GM21529 (cell line): ENCODE data around the gene TMEM35A.
"Not testable (repeated sequence)": the region's sequence is repeated elsewhere in the genome, so short reads cannot be mapped to it uniquely, and the experiment has no call there.

Experiments
- ATAC-seq: cut with Tn5 transposase; IDR thresholded peaks from one replicate; pipeline ENCODE4 v1.9.1; 2021; ENCODE audit not compliant: unreplicated experiment

TMEM35A gene, protein sequence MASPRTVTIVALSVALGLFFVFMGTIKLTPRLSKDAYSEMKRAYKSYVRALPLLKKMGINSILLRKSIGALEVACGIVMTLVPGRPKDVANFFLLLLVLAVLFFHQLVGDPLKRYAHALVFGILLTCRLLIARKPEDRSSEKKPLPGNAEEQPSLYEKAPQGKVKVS

DNA sequence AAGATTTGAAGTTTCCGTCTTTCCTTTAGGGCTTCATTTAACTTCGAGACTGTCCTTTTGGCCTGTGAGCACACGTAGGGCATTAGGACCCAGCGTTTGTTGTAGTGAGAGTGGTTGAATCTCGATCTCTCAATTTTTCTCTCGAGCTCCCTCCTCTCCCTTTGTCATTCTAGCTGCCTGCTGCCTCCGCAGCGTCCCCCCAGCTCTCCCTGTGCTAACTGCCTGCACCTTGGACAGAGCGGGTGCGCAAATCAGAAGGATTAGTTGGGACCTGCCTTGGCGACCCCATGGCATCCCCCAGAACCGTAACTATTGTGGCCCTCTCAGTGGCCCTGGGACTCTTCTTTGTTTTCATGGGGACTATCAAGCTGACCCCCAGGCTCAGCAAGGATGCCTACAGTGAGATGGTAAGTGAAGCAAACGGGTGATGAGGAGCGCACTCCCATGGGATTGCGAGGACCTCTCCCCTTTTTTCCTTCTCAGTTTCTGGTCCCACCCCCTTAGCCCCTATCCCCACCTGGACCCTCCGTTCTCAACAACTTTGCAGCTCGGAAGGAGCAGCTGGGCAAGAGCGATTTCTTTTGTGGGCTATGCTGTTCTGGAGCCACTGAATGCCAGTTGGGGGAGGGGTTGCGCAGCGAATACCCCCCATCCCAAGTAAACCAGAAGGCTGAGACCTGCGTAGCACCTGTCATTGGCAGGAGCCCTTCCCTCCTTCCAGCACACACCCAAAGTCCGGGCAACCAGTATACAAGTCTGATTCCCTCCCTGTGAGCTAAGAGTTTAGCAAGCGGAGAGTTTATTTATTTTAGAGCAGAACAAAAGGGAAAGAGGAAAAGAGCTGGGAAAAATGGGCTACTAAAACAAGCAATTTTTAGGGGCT lies at the start of gene TMEM35A:
TSS of gene TMEM35A (plus strand) at position 164 of the 883 bp plus-strand sequence. CDS start at position 288, 124 bp downstream.
- no peak for ATAC-seq

DNA sequence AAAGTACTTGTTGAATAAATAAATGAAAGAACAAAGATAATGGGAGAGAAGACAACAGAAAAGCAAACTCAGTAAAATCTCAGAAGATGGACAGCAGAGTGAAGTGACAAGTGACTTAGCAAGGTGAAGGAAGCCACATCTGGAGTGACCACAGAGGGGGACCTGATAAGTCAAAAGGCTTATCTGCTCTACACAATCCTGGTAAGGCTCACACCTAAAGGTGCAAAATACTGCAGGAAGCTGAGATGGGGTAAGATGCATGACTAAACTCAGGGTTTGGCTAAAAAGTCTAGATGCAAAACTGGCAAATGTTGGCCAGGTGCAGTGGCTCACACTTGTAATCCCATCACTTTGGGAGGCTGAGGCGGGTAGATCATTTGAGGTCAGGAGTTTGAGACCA lies 49.0 kb upstream of the TMEM35A start:
- no peak for ATAC-seq

DNA sequence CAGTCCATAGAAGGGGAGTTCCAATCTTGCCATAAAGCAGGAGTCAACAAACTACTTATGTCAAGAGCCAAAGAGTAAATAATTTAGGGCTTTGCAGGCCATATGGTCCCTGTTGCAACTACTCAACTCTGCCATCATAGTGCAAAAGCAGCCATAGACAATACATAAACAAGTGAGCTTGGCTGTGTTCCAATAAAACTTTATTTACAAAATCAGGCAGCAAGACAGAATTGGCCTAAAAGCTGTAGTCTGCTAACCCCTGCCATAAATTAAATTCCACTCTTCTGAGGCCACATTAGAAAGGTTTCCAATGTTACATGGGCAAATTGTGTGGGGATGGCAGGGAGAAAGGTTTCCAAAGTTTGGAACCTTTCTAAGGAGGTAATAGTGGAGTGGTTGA lies 41.4 kb upstream of the TMEM35A start:
- ATAC-seq, result no peak

DNA sequence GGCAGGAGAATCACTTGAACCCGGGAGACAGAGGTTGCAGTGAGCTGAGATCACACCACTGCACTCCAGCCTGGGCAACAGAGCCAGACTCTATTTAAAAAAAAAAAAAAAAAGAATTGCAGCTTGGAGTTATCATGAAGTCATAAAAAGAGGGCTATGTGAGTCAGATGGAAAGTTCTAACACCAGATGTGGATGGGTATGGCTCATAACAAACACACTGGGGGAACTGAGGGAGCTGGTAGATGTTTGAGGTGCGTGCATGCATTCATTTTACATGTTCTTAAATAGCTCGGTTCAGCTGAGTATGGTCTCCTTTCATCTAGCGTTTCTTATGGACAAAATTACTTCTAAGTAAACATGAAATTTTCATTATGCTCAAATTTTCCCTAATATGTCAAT lies 38.5 kb upstream of the TMEM35A start:
- no peak for ATAC-seq

DNA sequence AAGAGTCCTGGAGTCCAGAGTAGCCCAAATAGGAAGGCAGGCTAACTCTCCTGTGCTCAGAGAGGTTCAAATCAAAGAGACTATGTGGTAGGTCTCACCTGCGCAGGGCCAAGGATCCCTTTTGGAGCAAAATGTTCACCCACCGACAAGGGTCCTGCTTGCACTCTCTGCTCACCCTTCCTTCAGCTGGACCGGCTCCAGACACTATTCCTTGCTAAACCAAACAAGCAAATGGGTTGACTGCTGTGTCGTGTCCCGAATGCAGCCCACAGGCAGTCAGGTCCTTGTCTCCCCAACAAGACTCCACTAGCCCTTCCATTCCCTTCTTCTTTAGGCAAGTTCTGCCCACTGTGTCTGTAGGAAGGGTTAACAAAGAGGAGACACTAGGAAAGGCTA lies 27.5 kb upstream of the TMEM35A start:
- peak; percentile 6 for ATAC-seq

DNA sequence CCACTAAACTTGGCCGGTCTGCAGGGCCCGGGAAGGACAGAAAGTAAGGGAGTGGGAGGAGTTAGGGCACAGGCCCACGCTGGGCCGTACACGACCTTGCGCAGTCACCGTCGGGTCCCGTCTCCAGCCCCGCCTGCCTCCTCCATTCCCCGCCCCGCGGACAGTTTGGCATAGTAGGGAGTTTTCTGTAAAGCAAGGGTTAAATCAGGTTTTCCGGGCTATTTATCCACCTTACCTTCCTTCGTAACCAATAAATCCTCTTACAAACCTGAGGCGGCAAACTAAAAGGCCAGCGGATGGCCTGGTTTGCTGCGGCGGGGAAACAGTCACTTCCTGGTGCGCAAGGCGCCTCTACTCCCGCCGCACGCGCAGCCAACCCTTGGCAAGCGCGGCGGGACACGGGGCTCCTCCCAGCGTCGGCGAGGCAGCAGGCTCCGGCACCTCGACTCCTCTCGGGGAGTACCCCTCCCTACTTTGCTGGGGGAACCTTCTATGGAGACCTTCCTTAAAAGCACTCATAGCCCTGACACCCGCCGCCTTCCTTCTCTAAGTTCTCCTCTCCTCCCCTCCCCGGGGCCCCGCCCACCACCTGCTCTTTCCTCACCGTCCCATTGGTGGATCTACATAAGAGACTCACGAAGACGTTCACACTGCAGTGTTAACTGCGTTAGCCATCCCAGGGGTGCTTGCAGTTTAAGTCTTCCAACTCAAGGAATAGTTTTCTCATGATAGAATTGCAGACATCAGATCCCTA lies 27.0 kb upstream of the TMEM35A start, which contains the start of gene TRMT2B:
TSS of gene TRMT2B (minus strand) at position 563 of the 754 bp plus-strand sequence. CDS start 9,822 bp downstream, outside the sequence.
- ATAC-seq, result peak; percentile 92

DNA sequence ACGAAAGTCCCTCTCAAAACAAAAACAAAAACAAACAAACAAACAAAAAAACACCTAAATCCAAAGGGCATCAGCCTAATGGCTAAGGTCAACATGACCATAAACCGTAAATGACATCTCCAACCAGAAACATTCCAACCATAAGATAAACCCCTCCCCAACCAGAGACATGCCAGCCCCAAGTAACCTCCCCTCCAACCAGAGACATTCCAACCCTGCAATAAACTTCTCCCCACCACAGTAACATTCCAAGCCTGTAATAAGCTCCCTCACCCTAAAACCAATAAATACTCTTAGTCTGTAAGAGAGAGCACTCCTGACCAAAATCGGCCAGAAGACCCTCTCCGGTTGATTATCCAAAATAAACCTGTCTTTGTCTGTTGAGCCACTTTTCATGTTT lies 22.1 kb upstream of the TMEM35A start:
- not testable (repeated sequence) for ATAC-seq

DNA sequence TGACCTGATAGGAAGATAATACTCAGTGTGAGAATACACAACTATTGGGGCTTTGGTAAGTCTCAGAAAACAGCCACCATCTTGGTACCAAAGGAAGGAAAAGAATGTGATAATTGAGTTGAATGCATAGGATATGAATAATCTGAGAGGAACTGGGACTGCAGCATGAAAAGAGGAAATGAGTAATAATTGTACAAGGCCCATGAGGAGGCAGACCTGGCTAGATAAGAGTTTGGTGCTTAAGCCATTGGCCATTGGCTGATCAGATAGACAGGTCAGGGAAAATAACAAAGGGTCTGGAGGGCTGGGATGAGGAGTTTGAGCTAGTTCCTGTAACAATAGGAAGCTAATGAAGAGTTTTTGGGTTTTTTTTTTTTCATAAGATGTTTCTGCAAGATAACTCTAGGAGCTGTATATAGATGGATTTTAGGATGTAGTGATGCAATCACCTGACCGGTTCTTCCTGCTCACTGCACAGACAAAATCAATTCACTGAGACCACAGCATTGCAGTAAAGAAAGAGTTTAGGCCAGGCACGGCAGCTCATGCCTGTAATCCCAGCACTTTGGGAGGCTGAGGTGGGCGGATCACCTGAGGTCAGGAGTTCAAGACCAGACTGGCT lies 21.5 kb upstream of the TMEM35A start:
- ATAC-seq, result peak; percentile 92

DNA sequence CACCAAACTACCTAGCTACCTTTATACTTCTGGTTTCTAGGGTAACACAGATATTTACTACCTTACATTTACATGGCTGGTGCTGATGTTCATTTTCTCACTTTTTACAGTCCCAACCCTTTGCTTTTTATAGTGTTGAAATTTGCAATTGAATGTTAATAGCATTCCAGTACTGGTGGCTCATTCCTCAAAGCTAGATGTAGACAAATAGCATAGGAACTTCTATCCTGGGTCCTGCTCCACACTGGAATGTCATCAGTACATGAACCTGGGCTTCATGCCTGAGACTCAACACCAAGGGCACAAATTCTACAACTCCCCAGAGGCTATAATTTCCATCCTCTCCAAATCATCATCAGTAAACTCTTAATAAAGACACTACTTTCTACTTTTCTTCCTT lies 16.5 kb upstream of the TMEM35A start:
- ATAC-seq, result no peak

DNA sequence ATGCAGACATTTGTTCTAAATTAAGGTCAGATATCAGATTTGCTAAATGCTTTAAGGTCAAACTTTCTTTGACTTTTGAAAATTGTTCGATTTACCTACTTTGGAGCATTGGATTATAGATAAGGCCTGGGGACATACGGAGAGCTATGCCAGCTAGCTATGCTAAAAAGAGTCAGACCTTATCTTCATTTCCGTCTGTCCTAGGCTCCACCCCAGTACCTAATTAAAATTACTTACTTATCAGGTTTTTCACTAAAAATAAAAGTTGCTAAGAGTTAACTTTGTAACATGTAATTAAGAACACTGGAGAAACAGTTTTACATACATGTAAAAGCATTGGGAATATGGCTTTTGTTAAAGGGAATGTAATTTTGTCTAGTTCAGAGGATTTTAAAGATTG lies 7.1 kb upstream of the TMEM35A start:
- no peak for ATAC-seq

DNA sequence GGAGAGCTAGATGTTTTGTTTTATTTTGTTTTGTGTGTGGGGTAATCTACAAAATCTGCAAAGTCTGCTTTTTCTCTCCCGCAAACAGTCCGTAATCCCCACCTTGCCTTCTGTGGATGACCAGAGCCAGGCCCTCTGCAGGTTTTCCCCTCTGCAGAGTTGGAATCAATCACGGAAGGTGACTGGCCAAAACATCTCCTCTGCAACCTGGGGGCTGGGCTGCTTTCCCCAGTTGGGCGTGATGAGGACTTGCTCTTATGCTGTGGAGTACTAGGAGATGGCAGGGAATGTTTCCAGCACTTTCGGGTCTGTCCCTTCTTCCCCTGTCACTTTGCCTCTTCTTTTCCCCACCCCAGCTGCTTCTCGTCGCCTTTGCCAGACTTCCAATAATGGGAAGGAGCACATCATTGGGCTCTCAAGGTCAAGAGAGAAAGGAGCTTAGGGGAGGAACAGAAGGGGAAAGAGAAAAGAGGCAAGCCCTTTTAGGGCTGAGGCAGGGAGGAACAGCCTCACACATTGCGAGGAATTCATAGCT lies 1.1 kb downstream of the TMEM35A start:
- no peak for ATAC-seq

DNA sequence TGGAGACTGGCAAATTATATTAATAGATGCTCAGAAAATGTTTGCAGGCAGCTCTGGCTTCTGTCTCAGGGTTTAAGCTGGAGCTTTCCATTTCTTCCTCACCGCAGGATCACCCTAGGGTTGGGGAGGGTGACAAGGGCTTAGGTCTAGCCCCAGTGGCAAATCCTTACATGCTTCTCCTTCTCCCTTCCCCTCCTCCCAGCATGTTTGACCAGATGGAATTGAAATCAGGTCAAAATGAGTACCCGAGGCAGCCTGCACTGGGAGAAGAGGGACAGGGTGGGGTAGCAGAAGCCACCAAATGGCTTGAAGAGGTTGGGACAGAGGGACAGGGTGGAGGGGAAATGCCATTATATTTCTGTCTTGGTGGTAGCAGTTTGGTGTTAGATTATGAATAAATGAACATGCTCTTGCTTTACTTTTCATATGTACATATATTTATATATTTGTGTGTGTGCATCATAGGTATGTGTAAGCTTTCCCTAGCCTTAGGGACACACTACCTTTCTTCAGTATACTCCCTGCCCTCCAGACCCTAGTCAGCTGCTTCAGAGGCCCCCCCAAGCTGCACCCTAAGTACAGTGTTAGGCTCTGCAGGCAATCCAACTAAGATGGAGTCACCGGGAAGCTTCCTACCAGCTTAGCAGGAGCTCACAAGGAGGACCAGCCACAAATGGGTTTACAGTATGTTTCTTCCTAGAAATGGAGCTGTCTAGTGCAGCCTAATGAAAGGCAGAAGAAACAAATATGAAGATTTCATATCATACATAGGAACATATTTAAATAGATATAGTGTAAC lies 1.8 kb downstream of the TMEM35A start:
- ATAC-seq, result no peak

DNA sequence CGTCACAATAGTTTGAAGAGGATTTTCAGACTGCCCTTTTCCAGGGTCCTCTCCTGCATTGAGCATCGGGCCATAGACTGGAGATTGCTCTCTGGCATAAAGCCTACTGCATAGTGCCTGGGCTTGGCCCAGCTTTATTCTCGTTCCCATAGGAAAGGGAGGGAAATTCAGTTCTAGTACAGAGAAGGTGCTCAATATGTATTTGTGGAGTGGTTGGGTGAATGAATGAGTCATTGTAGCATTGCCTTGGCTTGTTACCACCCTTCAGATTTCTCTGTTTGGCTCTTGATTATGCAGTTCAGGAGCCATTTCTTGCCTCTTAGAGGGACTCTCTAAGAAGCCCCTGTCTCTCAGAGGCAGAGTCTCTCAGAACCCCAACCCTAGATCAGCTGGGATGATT lies 2.6 kb downstream of the TMEM35A start:
- ATAC-seq, result no peak

DNA sequence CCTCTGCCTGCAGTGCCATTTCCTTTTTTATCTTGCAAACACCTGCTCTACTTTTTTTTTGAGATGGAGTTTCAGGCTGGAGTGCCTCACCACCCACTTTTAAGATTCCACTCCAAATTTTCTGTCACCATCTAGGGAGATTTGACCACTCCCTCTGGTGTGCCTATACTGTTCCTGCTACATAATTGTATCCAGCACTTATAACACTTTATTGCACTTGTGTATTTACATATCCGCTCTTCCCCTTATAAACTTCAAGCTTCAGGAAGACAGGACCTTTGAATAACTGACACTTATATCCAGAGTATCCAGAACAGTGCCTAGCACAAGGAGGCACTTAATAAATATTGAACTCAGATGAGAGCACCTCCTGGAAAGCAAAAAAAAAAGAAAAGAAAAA lies 13.1 kb downstream of the TMEM35A start:
- ATAC-seq, result no peak

DNA sequence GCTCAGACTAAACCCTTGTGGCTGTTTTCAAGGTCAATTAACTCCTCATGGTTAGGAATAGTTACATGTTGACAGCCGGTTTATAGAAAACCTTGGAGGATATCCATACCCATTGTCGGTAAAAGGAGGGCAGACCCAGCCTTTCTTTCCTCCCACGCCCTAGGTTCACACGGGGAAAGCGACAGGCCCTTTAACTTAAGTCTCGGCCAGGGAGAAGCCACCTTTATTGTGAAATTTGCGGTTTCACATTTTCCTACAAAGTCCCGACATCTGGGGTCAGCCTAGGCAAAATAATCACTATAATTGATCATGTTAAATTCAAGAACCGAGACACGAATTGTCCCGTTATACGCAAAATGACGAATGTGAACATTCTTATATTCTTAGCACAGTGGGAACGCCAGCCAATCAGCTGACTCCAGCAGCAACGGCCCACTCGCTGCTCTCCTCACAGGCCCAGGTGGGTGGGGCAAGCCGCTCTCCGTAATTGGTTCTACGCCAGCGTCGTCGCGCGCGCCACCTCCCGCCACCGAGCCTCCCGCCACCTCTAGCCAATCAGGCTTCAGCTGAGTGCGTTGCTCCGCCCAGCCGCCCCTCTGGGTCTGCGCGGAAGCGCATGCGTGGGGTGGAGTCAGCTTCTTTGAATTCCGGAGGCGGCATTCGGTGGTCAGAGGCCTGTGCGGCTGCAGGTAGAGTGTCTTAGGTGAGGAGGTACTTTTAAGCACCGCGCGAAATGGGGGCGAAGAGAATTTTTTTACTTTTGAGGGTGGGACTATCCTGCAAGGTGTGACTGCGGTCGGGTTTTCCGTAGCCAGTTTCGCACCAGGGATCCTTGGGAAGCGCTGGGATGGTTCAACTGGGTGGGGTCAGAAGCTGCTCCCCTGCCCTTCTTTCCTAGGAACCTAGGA lies 19.1 kb downstream of the TMEM35A start, which contains the start of gene CENPI:
TSS of gene CENPI (plus strand) at position 659 of the 908 bp plus-strand sequence. CDS start 2,867 bp downstream, outside the sequence.
- ATAC-seq, result peak; percentile 99

DNA sequence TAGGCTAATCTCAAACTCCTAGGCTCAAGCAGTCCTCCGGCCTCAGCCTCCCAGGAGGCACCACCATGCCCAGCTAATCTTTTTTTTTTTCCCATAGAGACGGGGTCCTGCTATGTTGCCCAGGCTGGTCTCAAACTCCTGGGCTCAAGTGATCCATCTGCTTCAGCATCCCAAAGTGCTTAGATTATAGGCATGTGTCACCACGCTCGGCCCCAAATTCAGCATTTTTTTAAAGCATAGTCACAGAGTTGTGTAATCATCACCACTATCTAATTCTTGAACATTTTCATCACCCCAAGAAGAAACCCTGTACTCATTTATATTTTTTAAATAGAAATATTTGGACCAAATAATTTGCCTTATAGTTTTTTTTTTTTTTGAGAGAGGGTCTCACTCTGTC lies 29.6 kb downstream of the TMEM35A start:
- no peak for ATAC-seq

DNA sequence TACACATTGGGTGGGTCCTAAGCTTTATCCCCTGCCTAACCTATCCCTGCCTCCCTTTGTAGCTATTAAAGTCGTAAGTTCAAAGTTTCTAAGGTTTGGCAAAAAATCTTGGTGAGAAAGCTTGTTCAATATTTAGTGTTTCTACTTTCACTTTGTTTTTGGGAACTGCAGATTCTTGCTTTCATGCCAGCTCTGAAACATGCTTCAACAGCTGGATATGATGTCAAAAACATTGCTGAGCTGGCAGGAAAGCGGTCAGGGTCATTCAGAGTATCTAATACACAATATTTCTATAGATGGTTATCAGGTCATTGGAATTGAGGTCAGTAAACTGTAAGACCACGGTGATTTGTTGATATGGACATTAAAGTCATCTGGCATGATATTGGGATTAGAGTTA lies 39.0 kb downstream of the TMEM35A start:
- ATAC-seq, result no peak

DNA sequence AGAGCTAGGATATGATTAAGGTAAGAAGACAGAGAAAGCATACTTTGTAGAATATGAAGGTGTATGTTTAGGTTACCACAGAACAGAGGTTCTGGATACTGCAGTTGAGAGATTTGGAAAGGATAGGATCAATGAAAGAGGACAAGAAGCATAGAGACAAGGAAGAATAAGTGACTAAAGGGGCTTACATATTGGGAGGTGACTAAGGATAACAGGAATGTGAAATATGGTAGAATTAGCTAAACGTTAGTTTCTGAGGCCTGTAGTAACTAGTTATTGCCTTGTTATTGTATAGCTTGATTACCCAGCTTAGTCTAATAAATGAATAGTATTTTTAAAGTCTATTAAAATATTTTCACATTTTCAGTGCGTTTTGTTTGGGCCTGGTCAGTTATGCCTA lies 57.6 kb downstream of the TMEM35A start:
- no peak for ATAC-seq
